Naive thymus-derived CD8-positive, alpha-beta T cell (primary cell): ENCODE data around the gene TMEM8B. TPM values are rescaled to one million over a fixed set of nuclear protein-coding genes. Genes with fewer than 3 reads are reported as not detected.
A peak's percentile ranks its signal among the peaks of the same experiment; 100 is the strongest.
"Not testable (repeated sequence)": the region's sequence is repeated elsewhere in the genome, so short reads cannot be mapped to it uniquely, and the experiment has no call there.

ENCODE experiments used
- ATAC-seq, 2 donors: fragments of 150-1000 bp; cut with Tn5 transposase in 1 of 2; sonication (Bioruptor Pico), chemical (Tn5 transposase) in 1 of 2; 1 replicate in 1 of 2; 2 replicates in 1 of 2; pipeline ENCODE4 v1.10.0; 2021; ENCODE audit warnings: mild to moderate bottlenecking in 2 of 2, moderate library complexity in 2 of 2
- POLR2A ChIA-PET: fragments of 350-600 bp; sonication (Branson Sonifier 250); formaldehyde crosslinking; loops from one replicate; lab custom pipeline; 2021; ENCODE audit warnings: antibody characterized with exemption; lab: Charles Lee
- DNase-seq, 10 donors: peaks; one replicate each; pipeline versions ENCODE4 v3.0.0 to v3.0.0-alpha.2; 2020 to 2022
- H3K27ac Mint-ChIP-seq, 10 donors: one replicate each; pipeline ENCODE4 v1.8.0; 2020 to 2022; ENCODE audit warnings: mild to moderate bottlenecking in 10 of 10, mixed read lengths in 10 of 10, moderate library complexity in 4 of 10, inconsistent platforms in 1 of 10
- H3K27me3 Mint-ChIP-seq, 5 donors: one replicate each; pipeline ENCODE4 v1.8.0; 2021 to 2022; ENCODE audit warnings: mixed read lengths in 5 of 5
- H3K36me3 Mint-ChIP-seq, 3 donors: one replicate each; pipeline ENCODE4 v1.8.0; 2020 to 2022; ENCODE audit warnings: mixed read lengths in 3 of 3, mild to moderate bottlenecking in 2 of 3, inconsistent platforms in 1 of 3
- H3K4me1 Mint-ChIP-seq, 4 donors: one replicate each; pipeline ENCODE4 v1.8.0; 2021 to 2022; ENCODE audit warnings: mixed read lengths in 4 of 4
- H3K4me3 Mint-ChIP-seq, 10 donors: one replicate each; pipeline ENCODE4 v1.8.0; 2020 to 2022; ENCODE audit warnings: mild to moderate bottlenecking in 10 of 10, mixed read lengths in 10 of 10, moderate library complexity in 6 of 10, inconsistent platforms in 1 of 10
- H3K9me3 Mint-ChIP-seq, 9 donors: one replicate each; pipeline ENCODE4 v1.8.0; 2020 to 2022; ENCODE audit warnings: mixed read lengths in 9 of 9, mild to moderate bottlenecking in 3 of 9, inconsistent platforms in 1 of 9, moderate library complexity in 1 of 9
- polyA plus RNA-seq, 3 donors: library from polyadenylated mRNA; unstranded; fragments of 300-500 nt; fragmentation: Illumina TruSeq; gene quantifications; one replicate each; pipeline ENCODE4 v1.2.3, GENCODE V29; 2021
- total RNA-seq, 8 experiments: library from RNA in 2 of 8; stranded (reverse) in 2 of 8; gene quantifications; one replicate each; pipeline ENCODE4 v1.2.3 and lab custom pipeline; 2021 to 2026

Gene TMEM8B
- total and polyA plus RNA-seq, 5 experiments from 2014 or later = 1.5 to 10.2 (median 2.4) TPM

DNA sequence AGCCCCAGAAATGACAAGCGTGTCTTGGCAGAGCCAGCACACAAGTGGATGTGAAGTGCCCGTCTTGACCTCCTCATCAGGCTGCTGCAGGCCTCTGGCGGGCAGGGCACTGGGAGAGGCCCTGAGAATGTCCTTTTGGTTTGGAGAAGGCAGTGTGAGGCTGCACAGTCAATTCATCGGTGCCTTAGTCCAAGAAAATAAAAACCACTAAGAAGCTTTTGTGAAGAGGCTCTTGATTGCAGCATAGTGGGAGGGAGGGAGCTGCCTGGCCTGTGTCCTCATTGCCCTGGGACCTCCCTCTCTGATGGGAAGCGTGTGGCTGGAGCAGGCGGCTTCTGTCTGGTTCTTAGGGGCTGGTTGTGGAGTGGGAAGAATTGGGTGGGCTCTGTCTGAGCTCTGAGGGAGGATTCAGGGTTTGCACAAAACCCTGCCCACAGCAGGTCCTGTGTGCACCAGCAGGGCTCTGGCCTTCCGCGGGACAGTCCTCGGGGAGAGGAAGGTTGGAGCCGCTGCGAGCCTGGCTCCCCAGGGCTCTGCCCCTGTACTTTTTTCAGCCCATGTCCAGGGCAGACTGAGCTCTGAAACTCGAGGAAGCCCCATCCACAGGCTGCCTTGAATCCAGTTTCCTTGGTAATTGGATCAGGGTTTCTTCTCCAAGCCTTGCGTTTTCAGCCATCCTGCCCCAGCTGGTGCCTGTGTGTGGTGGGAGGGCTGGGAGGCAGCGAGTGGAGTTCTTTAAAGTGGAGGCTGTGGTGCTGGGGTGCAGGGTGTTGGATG, 78.1 kb downstream of the TMEM8B start:
- Mint-ChIP-seq H3K9me3 (no peaks in the 10 kb centered on the region), H3K27me3 (peaks cover 0 to 2% (median 0%) of the 10 kb centered on the region in 5 donors), H3K27ac (peak overlapping the region in 5 of 10 donors; percentile 15 to 65 (median 37)), H3K4me1 (peaks cover 36 to 66% (median 60%) of the 10 kb centered on the region in 4 donors), H3K36me3 (no peaks in the 10 kb centered on the region), H3K4me3 (peak overlapping the region in 5 of 10 donors; percentile 14 to 57 (median 40))
- POLR2A ChIA-PET = no interaction called here
- ATAC-seq = no peak
- DNase-seq = no peak

GRCh38 chr9:35907711-35908503, 78.9 kb downstream of the TMEM8B start:
- peak overlapping the region in 7 of 10 donors; percentile 18 to 77 (median 63) for H3K27ac Mint-ChIP-seq
- ATAC-seq (peak in 1 of 2 donors; percentile 50), DNase-seq (peak in 1 of 10 donors; percentile 16)
- peaks cover 0 to under 1% (median 0%) of the 10 kb centered on the region in 5 donors for H3K27me3 Mint-ChIP-seq
- H3K9me3 Mint-ChIP-seq = no peaks in the 10 kb centered on the region
- H3K4me3 Mint-ChIP-seq = peak overlapping the region in 8 of 10 donors; percentile 20 to 71 (median 40)
- H3K4me1 Mint-ChIP-seq = peaks cover 36 to 65% (median 60%) of the 10 kb centered on the region in 4 donors
- H3K36me3 Mint-ChIP-seq = no peaks in the 10 kb centered on the region
- POLR2A ChIA-PET = interaction anchor here (0.8 kb wide), 1 partner anchor 14 kb away, joined by 3 read pairs; no protein-coding TSS in a partner anchor

DNA sequence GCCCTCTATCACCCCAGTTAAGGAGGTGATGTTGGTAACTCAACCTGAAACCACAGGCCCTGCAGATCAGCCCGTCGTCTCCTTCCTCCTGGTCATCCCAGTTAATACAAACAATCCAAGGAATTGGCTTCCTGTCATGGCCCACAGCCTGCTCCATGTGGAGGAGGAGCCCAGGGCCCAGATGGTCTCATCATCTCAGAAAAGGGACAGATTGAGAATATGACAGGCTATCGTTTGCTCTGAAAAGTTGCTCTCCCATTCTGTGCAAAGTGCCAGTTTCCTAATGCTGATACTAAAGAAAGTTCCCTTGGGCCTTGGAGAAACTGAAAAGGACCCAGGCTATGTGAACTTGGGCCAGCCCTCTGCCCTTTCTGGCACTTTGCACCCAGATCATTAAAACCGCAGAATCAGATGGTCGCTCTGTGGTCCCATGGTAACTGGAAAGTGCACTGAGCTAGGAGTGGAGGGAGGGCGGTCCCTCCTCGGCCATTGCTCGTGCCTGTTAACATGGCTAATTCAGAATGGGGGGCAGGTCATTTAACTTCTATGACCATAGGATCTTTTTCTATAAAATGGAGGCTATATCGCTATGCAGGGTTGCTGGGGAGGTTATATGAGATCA, 79.6 kb downstream of the TMEM8B start:
- no peaks in the 10 kb centered on the region for H3K36me3 Mint-ChIP-seq
- H3K9me3 Mint-ChIP-seq = no peaks in the 10 kb centered on the region
- ATAC-seq (no peak), DNase-seq (no peak)
- H3K27me3 Mint-ChIP-seq = no peaks in the 10 kb centered on the region
- POLR2A ChIA-PET = interaction anchor here (0.8 kb wide), 1 partner anchor 13 kb away, joined by 3 read pairs; no protein-coding TSS in a partner anchor
- H3K4me3 Mint-ChIP-seq = peak overlapping the region in 8 of 10 donors; percentile 20 to 70 (median 48)
- peaks cover 36 to 60% (median 56%) of the 10 kb centered on the region in 4 donors for H3K4me1 Mint-ChIP-seq
- peak overlapping the region in 9 of 10 donors; percentile 18 to 91 (median 72) for H3K27ac Mint-ChIP-seq

- H3K4me3 Mint-ChIP-seq = peak within 1 kb of the TSS in 8 of 10 donors; percentile 20 to 86 (median 61)
- DNase-seq (no peak), ATAC-seq (no peak)
- H3K4me1 Mint-ChIP-seq = peaks cover 36 to 60% (median 56%) of the 10 kb centered on the region in 4 donors
- POLR2A ChIA-PET = interaction anchor here (1.2 kb wide), 1 partner anchor 29 kb away, joined by 4 read pairs; no protein-coding TSS in a partner anchor
- no peaks in the 10 kb centered on the region for H3K27me3 Mint-ChIP-seq
- H3K9me3 Mint-ChIP-seq = no peaks in the 10 kb centered on the region
- no peaks in the 10 kb centered on the region for H3K36me3 Mint-ChIP-seq
- peak within 1 kb of the TSS; percentile 71 to 98 (median 84) for H3K27ac Mint-ChIP-seq
Measured at GRCh38 chr9:35909274-35909673, 80.2 kb downstream of the TMEM8B start, which contains the start of gene SPAAR. Gene SPAAR, plus strand, starts transcription at chr9:35909490. Its CDS starts 974 bp downstream, at chr9:35910464.

- Mint-ChIP-seq H3K4me1 (peaks cover 36 to 57% (median 55%) of the 10 kb centered on the region in 4 donors), H3K9me3 (no peaks in the 10 kb centered on the region), H3K27ac (peak overlapping the region; percentile 65 to 98 (median 91)), H3K27me3 (no peaks in the 10 kb centered on the region), H3K4me3 (peak overlapping the region in 5 of 10 donors; percentile 26 to 86 (median 70)), H3K36me3 (no peaks in the 10 kb centered on the region)
- ATAC-seq (no peak), DNase-seq (no peak)
- POLR2A ChIA-PET = interaction anchor here (1.0 to 1.2 kb wide), 2 partner anchors 28 to 174 kb away, joined by 3 to 4 read pairs; no protein-coding TSS in a partner anchor
Measured at GRCh38 chr9:35909687-35910612, 80.9 kb downstream of the TMEM8B start.

DNA sequence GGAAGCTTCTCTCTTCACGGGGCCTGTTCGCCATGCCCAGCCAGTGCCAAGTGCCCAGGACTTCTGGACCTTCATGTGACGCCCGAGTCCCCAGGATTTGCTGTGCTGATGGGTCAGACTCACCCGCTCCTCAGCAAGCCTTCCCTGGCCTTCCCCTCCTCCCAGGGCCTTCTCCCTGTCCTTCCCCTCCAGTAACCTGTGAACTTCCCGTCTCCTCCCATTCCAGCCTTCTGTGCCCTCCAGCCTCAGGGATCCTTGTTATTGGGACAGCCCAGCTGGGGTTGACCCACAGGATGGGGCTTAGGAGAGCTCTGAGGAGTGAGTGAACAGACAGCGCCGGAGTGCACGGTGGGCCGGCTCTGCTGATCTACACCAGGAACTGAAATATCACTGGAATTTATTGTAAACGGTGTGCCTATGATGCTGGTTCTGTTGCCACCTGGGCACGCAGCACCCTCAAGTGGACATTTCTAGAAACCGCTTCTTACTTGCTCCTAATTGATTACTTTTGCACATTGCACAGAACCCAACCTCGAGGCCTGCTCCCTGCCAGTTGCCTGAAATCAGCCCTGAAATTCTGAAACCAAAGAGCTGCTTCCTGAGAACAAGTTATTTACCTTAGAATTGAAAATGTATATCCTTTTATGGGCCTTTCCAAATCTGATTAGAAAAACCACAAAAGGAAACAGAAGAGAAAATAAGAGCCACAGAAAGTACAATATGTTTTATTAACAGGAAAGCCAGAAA, 81.8 kb downstream of the TMEM8B start:
- Mint-ChIP-seq H3K27me3 (no peaks in the 10 kb centered on the region), H3K4me1 (peaks cover 34 to 56% (median 55%) of the 10 kb centered on the region in 4 donors), H3K36me3 (no peaks in the 10 kb centered on the region), H3K9me3 (no peaks in the 10 kb centered on the region), H3K27ac (peak overlapping the region; percentile 89 to 98 (median 94)), H3K4me3 (peak overlapping the region; percentile 47 to 92 (median 72))
- DNase-seq (peak in 8 of 10 donors; percentile 14 to 66 (median 36)), ATAC-seq (peak; percentile 71 to 75)
- POLR2A ChIA-PET = interaction anchor here (0.7 to 1.0 kb wide), 2 partner anchors 98 to 175 kb away, joined by 3 read pairs; no protein-coding TSS in a partner anchor

- ATAC-seq = no peak
- Mint-ChIP-seq H3K27me3 (no peaks in the 10 kb centered on the region), H3K27ac (peak overlapping the region in 9 of 10 donors; percentile 15 to 98 (median 75)), H3K36me3 (no peaks in the 10 kb centered on the region), H3K4me1 (peaks cover 32 to 54% (median 53%) of the 10 kb centered on the region in 4 donors), H3K4me3 (peak overlapping the region in 6 of 10 donors; percentile 18 to 75 (median 58)), H3K9me3 (no peaks in the 10 kb centered on the region)
- no peak for DNase-seq
- POLR2A ChIA-PET = interaction anchor here (1.1 kb wide), 1 partner anchor 29 kb away, joined by 5 read pairs; no protein-coding TSS in a partner anchor
Measured at GRCh38 chr9:35911690-35912089, 82.7 kb downstream of the TMEM8B start.

- DNase-seq = no peak
- POLR2A ChIA-PET = interaction anchor here (1.1 kb wide), 1 partner anchor 28 kb away, joined by 5 read pairs; no protein-coding TSS in a partner anchor
- H3K27me3 Mint-ChIP-seq = no peaks in the 10 kb centered on the region
- ATAC-seq = no peak
- H3K4me1 Mint-ChIP-seq = peaks cover 26 to 45% (median 43%) of the 10 kb centered on the region in 4 donors
- no peak overlapping the region for H3K4me3 Mint-ChIP-seq
- H3K9me3 Mint-ChIP-seq = no peaks in the 10 kb centered on the region
- no peaks in the 10 kb centered on the region for H3K36me3 Mint-ChIP-seq
- peak overlapping the region in 3 of 10 donors; percentile 16 to 73 (median 33) for H3K27ac Mint-ChIP-seq
Measured at GRCh38 chr9:35912791-35913400, 83.9 kb downstream of the TMEM8B start.

DNA sequence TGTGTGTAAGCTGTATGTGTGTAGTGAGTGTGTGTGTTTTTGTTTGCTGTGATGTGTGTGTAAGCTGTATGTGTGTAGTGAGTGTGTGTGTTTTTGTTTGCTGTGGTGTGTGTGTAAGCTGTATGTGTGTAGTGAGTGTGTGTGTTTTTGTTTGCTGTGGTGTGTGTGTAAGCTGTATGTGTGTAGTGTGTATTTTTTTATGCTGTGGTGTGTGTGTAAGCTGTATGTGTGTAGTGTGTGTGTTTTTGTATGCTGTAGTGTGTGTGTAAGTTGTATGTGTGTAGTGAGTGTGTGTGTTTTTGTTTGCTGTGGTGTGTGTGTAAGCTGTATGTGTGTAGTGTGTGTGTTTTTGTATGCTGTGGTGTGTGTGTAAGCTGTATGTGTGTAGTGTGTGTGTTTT, 84.4 kb downstream of the TMEM8B start:
- peaks cover 22 to 41% (median 38%) of the 10 kb centered on the region in 4 donors for H3K4me1 Mint-ChIP-seq
- H3K27me3 Mint-ChIP-seq, DNase-seq, H3K27ac Mint-ChIP-seq, H3K4me3 Mint-ChIP-seq, ATAC-seq, H3K36me3 Mint-ChIP-seq, H3K9me3 Mint-ChIP-seq, POLR2A ChIA-PET: not testable (repeated sequence)

DNA sequence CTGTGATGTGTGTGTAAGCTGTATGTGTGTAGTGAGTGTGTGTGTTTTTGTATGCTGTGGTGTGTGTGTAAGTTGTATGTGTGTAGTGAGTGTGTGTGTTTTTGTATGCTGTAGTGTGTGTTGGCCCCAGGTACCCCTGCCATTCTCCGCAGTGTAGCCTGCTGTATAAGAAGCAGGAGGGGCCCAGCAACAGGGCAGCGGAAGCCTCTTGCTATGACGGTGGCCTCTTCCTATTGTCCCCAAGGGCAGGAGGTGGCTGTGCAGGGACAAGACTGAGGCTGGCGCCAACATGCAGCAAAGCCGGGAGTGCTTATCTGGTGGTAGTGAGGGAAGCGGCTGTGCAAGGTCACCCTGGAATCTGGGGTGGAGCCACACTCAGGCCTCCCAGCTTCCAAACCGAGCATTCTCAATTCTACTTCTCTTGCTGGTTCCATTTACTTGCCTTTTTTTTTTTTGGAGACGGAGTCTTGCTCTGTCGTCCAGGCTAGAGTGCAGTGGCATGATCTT, 85.3 kb downstream of the TMEM8B start:
- peaks cover 14 to 33% (median 29%) of the 10 kb centered on the region in 4 donors for H3K4me1 Mint-ChIP-seq
- POLR2A ChIA-PET = no interaction called here

More for the DNA sequence above, 85.3 kb downstream of the TMEM8B start:
- no peak overlapping the region for H3K27ac Mint-ChIP-seq
- H3K4me3 Mint-ChIP-seq = no peak overlapping the region
- peak in 1 of 2 donors; percentile 53 for ATAC-seq
- no peaks in the 10 kb centered on the region for H3K27me3 Mint-ChIP-seq
- no peaks in the 10 kb centered on the region for H3K36me3 Mint-ChIP-seq
- no peaks in the 10 kb centered on the region for H3K9me3 Mint-ChIP-seq
- peak in 1 of 10 donors; percentile 8 for DNase-seq
